HepG2 (cell line): ENCODE data around the gene FBXO7. TPM values are rescaled to one million over a fixed set of nuclear protein-coding genes. Genes with fewer than 3 reads are reported as not detected.

Experiments
- CCDC6 ChIP-seq: sonication (generic); formaldehyde crosslinking; IDR thresholded peaks from 2 replicates; pipeline ENCODE4 v1.8.1; 2022; ENCODE audit warnings: mild to moderate bottlenecking, missing genetic modification reagents, moderate library complexity
- GTF2F1 ChIP-seq: fragments of 150-350 bp; IDR thresholded peaks from 2 replicates; pipeline ENCODE4 v1.6.1; 2014; ENCODE audit warnings: low read length
- NR2C2 ChIP-seq: sonication (generic); formaldehyde crosslinking; IDR thresholded peaks from 2 replicates; pipeline ENCODE4 v1.4.0; 2020; ENCODE audit warnings: missing genetic modification reagents, mild to moderate bottlenecking, moderate library complexity, borderline replicate concordance
- PAXIP1 ChIP-seq: sonication (generic); formaldehyde crosslinking; conservative IDR thresholded peaks from 2 replicates; pipeline ENCODE4 v1.4.0; 2020; ENCODE audit warnings: mild to moderate bottlenecking, missing genetic modification reagents, moderate library complexity
- SSRP1 ChIP-seq: IDR thresholded peaks from 2 replicates; pipeline ENCODE4 v1.6.1; 2016; ENCODE audit warnings: control low read depth
- TEF ChIP-seq: sonication (generic); formaldehyde crosslinking; IDR thresholded peaks from 2 replicates; pipeline ENCODE4 v1.5.0; 2020; ENCODE audit warnings: missing genetic modification reagents
- ZBED4 ChIP-seq: sonication (generic); formaldehyde crosslinking; IDR thresholded peaks from 2 replicates; pipeline ENCODE4 v1.4.0; 2020; ENCODE audit warnings: missing genetic modification reagents, borderline replicate concordance
- ZNF263 ChIP-seq: sonication (generic); formaldehyde crosslinking; IDR thresholded peaks from 2 replicates; pipeline ENCODE4 v1.4.0; 2020; ENCODE audit warnings: missing genetic modification reagents
- ZNF564 ChIP-seq: sonication (generic); formaldehyde crosslinking; IDR thresholded peaks from 2 replicates; pipeline ENCODE4 v1.8.1; 2023; ENCODE audit warnings: mild to moderate bottlenecking, missing genetic modification reagents
- ZNF572 ChIP-seq: sonication (generic); formaldehyde crosslinking; IDR thresholded peaks from 2 replicates; pipeline ENCODE4 v1.5.1; 2020; ENCODE audit warnings: mild to moderate bottlenecking, missing genetic modification reagents
- ZSCAN5A ChIP-seq: sonication (generic); formaldehyde crosslinking; IDR thresholded peaks from 2 replicates; pipeline ENCODE4 v1.8.0; 2022; ENCODE audit warnings: mild to moderate bottlenecking, missing genetic modification reagents, borderline replicate concordance
- polyA plus RNA-seq, 8 experiments: library from polyadenylated mRNA; depleted of rRNA in 3 of 8; stranded (reverse) in 7 of 8; unstranded in 1 of 8; fragments of >200 nt; fragmentation: Illumina TruSeq in 4 of 8; extraction: Trizol in 4 of 8; gene quantifications; 2 replicates each; pipeline versions ENCODE4 v1.2.1 to v1.2.3, GENCODE V29; 2011 to 2016; ENCODE audit warnings: low read depth in 4 of 8, missing spikeins in 1 of 8, mixed read lengths in 1 of 8; ENCODE audit not compliant: insufficient read depth in 1 of 8
- total RNA-seq, 5 experiments: library from RNA; depleted of rRNA; stranded (reverse); fragments of >200 nt; fragmentation: Illumina TruSeq; extraction: Trizol; gene quantifications; 2 replicates each; pipeline ENCODE4 v1.2.3, GENCODE V29; 2016; ENCODE audit warnings: low read depth in 1 of 5

FBXO7 gene
- total and polyA plus RNA-seq, 2 of the 13 experiments (the other 11 are each of a cell fraction or from before 2014, with no cell fraction given) = 105 to 172 TPM

GRCh38 chr22:32531931-32532819 lies 57.6 kb downstream of the FBXO7 start (continued):
- TF ChIP-seq GTF2F1 (no peak), TEF (CRISPR knock-in tag) (no peak), NR2C2 (CRISPR knock-in tag) (no peak), SSRP1 (CRISPR knock-in tag) (peak; percentile 30; the same call in 1 of the 2 replicates), ZSCAN5A (0 out of 2 replicates have a peak, but pooled peaks have one; percentile 79), ZNF572 (CRISPR knock-in tag) (0 out of 2 replicates have a peak, but pooled peaks have one; percentile 61), ZNF263 (peak; percentile 66), ZNF564 (CRISPR knock-in tag) (no peak; the same call in 1 of the 2 replicates), PAXIP1 (CRISPR knock-in tag) (peak; percentile 89), CCDC6 (CRISPR knock-in tag) (peak; percentile 62), ZBED4 (no peak; the same call in 1 of the 2 replicates)
